DOHH2 (cell line): ENCODE results near the gene ARHGAP6.

Experiments used
- H3F3A ChIP-seq: fragments of 200-600 bp; sonication (generic), shearing (Covaris generic); 2 replicates; pipeline ENCODE4 v1.6.0; 2016; ENCODE audit warnings: antibody characterized with exemption, mild to moderate bottlenecking; ENCODE audit not compliant: control insufficient read depth, insufficient read depth
- H3K27ac ChIP-seq: fragments of 200-600 bp; sonication (generic); 2 replicates; pipeline ENCODE4 v1.5.1; 2014; ENCODE audit warnings: low read depth, mild to moderate bottlenecking, low read length, moderate library complexity
- H3K27me3 ChIP-seq: fragments of 200-600 bp; sonication (generic); 2 replicates; pipeline ENCODE4 v1.6.1; 2014; ENCODE audit warnings: mild to moderate bottlenecking, low read length, mixed read lengths; ENCODE audit not compliant: control insufficient read depth
- H3K36me3 ChIP-seq: fragments of 200-600 bp; sonication (generic); 2 replicates; pipeline ENCODE4 v1.6.1; 2014; ENCODE audit warnings: mild to moderate bottlenecking, low read length, moderate library complexity, mixed read lengths; ENCODE audit not compliant: control insufficient read depth
- H3K4me1 ChIP-seq: fragments of 200-600 bp; sonication (generic); 2 replicates; pipeline ENCODE4 v1.6.1; 2014; ENCODE audit warnings: mild to moderate bottlenecking, low read length, mixed read lengths; ENCODE audit not compliant: control insufficient read depth
- H3K4me2 ChIP-seq: fragments of 200-600 bp; sonication (generic); 2 replicates; pipeline ENCODE4 v1.6.0; 2014; ENCODE audit warnings: mild to moderate bottlenecking, low read length, moderate library complexity
- H3K4me3 ChIP-seq: fragments of 200-600 bp; sonication (generic); 2 replicates; pipeline ENCODE4 v1.5.1; 2014; ENCODE audit warnings: mild to moderate bottlenecking, low read length, mixed read lengths
- H3K79me2 ChIP-seq: fragments of 200-600 bp; sonication (generic); 2 replicates; pipeline ENCODE4 v1.6.1; 2014; ENCODE audit warnings: mild to moderate bottlenecking, low read length, mixed read lengths; ENCODE audit not compliant: control insufficient read depth
- H3K9me2 ChIP-seq: fragments of 200-600 bp; sonication (generic); replicated peaks from 2 replicates; pipeline ENCODE4 v1.6.1; 2014; ENCODE audit warnings: mild to moderate bottlenecking, low read length, mixed read lengths; ENCODE audit not compliant: control insufficient read depth
- H3K9me3 ChIP-seq: fragments of 200-600 bp; sonication (generic); 2 replicates; pipeline ENCODE4 v1.6.1; 2014; ENCODE audit warnings: antibody characterized with exemption, low read length, mixed read lengths; ENCODE audit not compliant: control insufficient read depth, insufficient read depth
- H4K20me1 ChIP-seq: fragments of 200-600 bp; sonication (generic); 2 replicates; pipeline ENCODE4 v1.6.0; 2014; ENCODE audit warnings: low read depth, mild to moderate bottlenecking, antibody characterized with exemption, low read length, moderate library complexity; ENCODE audit not compliant: control insufficient read depth, insufficient read depth
- CTCF ChIP-seq: fragments of 200-600 bp; sonication (generic); IDR thresholded peaks from one replicate; pipeline ENCODE4 v1.5.1; 2014; ENCODE audit warnings: antibody characterized with exemption, mild to moderate bottlenecking, low read depth, low read length; ENCODE audit not compliant: poor library complexity, severe bottlenecking
- EZH2phosphoT487 ChIP-seq: fragments of 200-600 bp; sonication (generic); IDR thresholded peaks from 2 replicates; pipeline ENCODE4 v1.6.1; 2017; ENCODE audit warnings: borderline replicate concordance, mild to moderate bottlenecking, antibody characterized with exemption, low read length, moderate library complexity, mixed read lengths

Gene ARHGAP6

GRCh38 chrX:11311706-11312105, 354.0 kb downstream of the ARHGAP6 start:
- no peaks in the 10 kb centered on the region for H3K9me2 ChIP-seq
- no peak for TF ChIP-seq CTCF
- TF ChIP-seq EZH2phosphoT487 = no peak
- H3K79me2 ChIP-seq = no peaks in the 10 kb centered on the region
- H4K20me1 ChIP-seq = no peaks in the 10 kb centered on the region
- H3K27ac ChIP-seq = no peak overlapping the region
- H3K27me3 ChIP-seq = no peaks in the 10 kb centered on the region
- H3K4me2 ChIP-seq = no peak overlapping the region
- no peaks in the 10 kb centered on the region for H3K9me3 ChIP-seq
- H3K36me3 ChIP-seq = no peaks in the 10 kb centered on the region
- no peaks in the 10 kb centered on the region; the same call in none of the 2 replicates for H3K4me1 ChIP-seq
- H3K4me3 ChIP-seq = no peak overlapping the region
- no peaks in the 10 kb centered on the region for H3F3A ChIP-seq

GRCh38 chrX:11309220-11309619, 356.5 kb downstream of the ARHGAP6 start:
- H3F3A ChIP-seq = no peaks in the 10 kb centered on the region
- H3K4me2 ChIP-seq = no peak overlapping the region
- H3K9me3 ChIP-seq = no peaks in the 10 kb centered on the region
- H3K9me2 ChIP-seq = no peaks in the 10 kb centered on the region
- H3K36me3 ChIP-seq = no peaks in the 10 kb centered on the region
- TF ChIP-seq EZH2phosphoT487 (no peak), CTCF (no peak)
- H3K4me1 ChIP-seq = no peaks in the 10 kb centered on the region; the same call in none of the 2 replicates
- no peak overlapping the region for H3K4me3 ChIP-seq
- H3K79me2 ChIP-seq = no peaks in the 10 kb centered on the region
- no peaks in the 10 kb centered on the region for H3K27me3 ChIP-seq
- H4K20me1 ChIP-seq = no peaks in the 10 kb centered on the region
- no peak overlapping the region for H3K27ac ChIP-seq

GRCh38 chrX:11305641-11306040, 360.1 kb downstream of the ARHGAP6 start:
- no peaks in the 10 kb centered on the region for H4K20me1 ChIP-seq
- no peaks in the 10 kb centered on the region for H3K36me3 ChIP-seq
- H3K4me2 ChIP-seq = no peak overlapping the region
- no peak overlapping the region for H3K4me3 ChIP-seq
- no peak for TF ChIP-seq EZH2phosphoT487
- no peak for TF ChIP-seq CTCF
- no peaks in the 10 kb centered on the region for H3K27me3 ChIP-seq
- H3K79me2 ChIP-seq = no peaks in the 10 kb centered on the region
- no peaks in the 10 kb centered on the region; the same call in 1 of the 2 replicates for H3K4me1 ChIP-seq
- H3K9me3 ChIP-seq = no peaks in the 10 kb centered on the region
- no peaks in the 10 kb centered on the region for H3K9me2 ChIP-seq
- H3F3A ChIP-seq = no peaks in the 10 kb centered on the region
- no peak overlapping the region for H3K27ac ChIP-seq

GRCh38 chrX:11304829-11305228, 360.9 kb downstream of the ARHGAP6 start:
- H3K36me3 ChIP-seq = no peaks in the 10 kb centered on the region
- H3K79me2 ChIP-seq = no peaks in the 10 kb centered on the region
- no peaks in the 10 kb centered on the region; the same call in 1 of the 2 replicates for H3K4me1 ChIP-seq
- H3K27ac ChIP-seq = no peak overlapping the region
- no peaks in the 10 kb centered on the region for H3K27me3 ChIP-seq
- no peaks in the 10 kb centered on the region for H3K9me3 ChIP-seq
- no peaks in the 10 kb centered on the region for H4K20me1 ChIP-seq
- no peaks in the 10 kb centered on the region for H3F3A ChIP-seq
- no peak overlapping the region for H3K4me3 ChIP-seq
- no peaks in the 10 kb centered on the region for H3K9me2 ChIP-seq
- no peak for TF ChIP-seq EZH2phosphoT487
- TF ChIP-seq CTCF = no peak
- no peak overlapping the region for H3K4me2 ChIP-seq
